Neural cell (in vitro differentiated cells): Measurements from ENCODE around the gene PITPNB. TPM values are rescaled to one million over a fixed set of nuclear protein-coding genes. Genes with fewer than 3 reads are reported as not detected.

Source experiments
- H2AFZ ChIP-seq: fragments of 200-600, 300-800 bp; sonication (generic), shearing (Covaris generic); 2 replicates; pipeline ENCODE4 v1.6.0; 2014; ENCODE audit warnings: low read depth, mild to moderate bottlenecking, antibody characterized with exemption, low read length, moderate library complexity
- H3F3A ChIP-seq: fragments of 200-600 bp; shearing (Covaris generic); 2 replicates; pipeline ENCODE4 v1.6.1; 2016; ENCODE audit warnings: mild to moderate bottlenecking, moderate library complexity, mixed read lengths, antibody characterized with exemption, low read length; ENCODE audit not compliant: insufficient read depth, poor library complexity, severe bottlenecking
- H3K27ac ChIP-seq: fragments of 200-600, 300-800 bp; sonication (generic), shearing (Covaris generic); 2 replicates; pipeline ENCODE4 v1.5.1; 2014; ENCODE audit warnings: mild to moderate bottlenecking, low read length, moderate library complexity
- H3K27me3 ChIP-seq: fragments of 300-800, 200-600 bp; sonication (generic), shearing (Covaris generic); 2 replicates; pipeline ENCODE4 v1.6.0; 2014; ENCODE audit warnings: mild to moderate bottlenecking, low read depth, low read length, moderate library complexity; ENCODE audit not compliant: insufficient read depth
- H3K36me3 ChIP-seq: fragments of 300-800, 200-600 bp; sonication (generic), shearing (Covaris generic); 2 replicates; pipeline ENCODE4 v1.5.1; 2014; ENCODE audit warnings: mild to moderate bottlenecking, antibody characterized with exemption, low read length, moderate library complexity; ENCODE audit not compliant: insufficient read depth
- H3K4me2 ChIP-seq: fragments of 300-800, 200-600 bp; sonication (generic), shearing (Covaris generic); 2 replicates; pipeline ENCODE4 v1.6.0; 2014; ENCODE audit warnings: mild to moderate bottlenecking, low read length
- H3K4me3 ChIP-seq: fragments of 300-800, 200-600 bp; sonication (generic), shearing (Covaris generic); 2 replicates; pipeline ENCODE4 v1.5.1; 2014; ENCODE audit warnings: mild to moderate bottlenecking, low read length, moderate library complexity
- H3K79me2 ChIP-seq: fragments of 200-600 bp; shearing (Covaris generic); replicated peaks from 2 replicates; pipeline ENCODE4 v1.6.0; 2014; ENCODE audit warnings: mild to moderate bottlenecking, low read length, moderate library complexity; ENCODE audit not compliant: insufficient read depth
- H3K9ac ChIP-seq: fragments of 300-800, 200-600 bp; sonication (generic), shearing (Covaris generic); 2 replicates; pipeline ENCODE4 v1.6.1; 2016; ENCODE audit warnings: mild to moderate bottlenecking, low read length, mixed read lengths
- H3K9me2 ChIP-seq: fragments of 200-600 bp; shearing (Covaris generic); 2 replicates; pipeline ENCODE4 v1.6.1; 2016; ENCODE audit warnings: mild to moderate bottlenecking, low read length, mixed read lengths; ENCODE audit not compliant: insufficient read depth
- H3K9me3 ChIP-seq: fragments of 200-600, 300-800 bp; sonication (generic), shearing (Covaris generic); 2 replicates; pipeline ENCODE4 v1.6.1; 2016; ENCODE audit warnings: mild to moderate bottlenecking, mixed run types, low read length, moderate library complexity, mixed read lengths
- H4K20me1 ChIP-seq: fragments of 200-600 bp; shearing (Covaris generic); 2 replicates; pipeline ENCODE4 v1.6.1; 2016; ENCODE audit warnings: mild to moderate bottlenecking, mixed run types; ENCODE audit not compliant: insufficient read depth
- CTCF ChIP-seq: fragments of 450-650 bp; IDR thresholded peaks from 2 replicates; pipeline ENCODE4 v1.5.1; 2014; ENCODE audit warnings: antibody characterized with exemption, mild to moderate bottlenecking, moderate library complexity; ENCODE audit not compliant: poor library complexity, severe bottlenecking
- EP300 ChIP-seq: fragments of 450-650 bp; conservative IDR thresholded peaks from 2 replicates; pipeline ENCODE4 v1.6.1; 2014; ENCODE audit warnings: antibody characterized with exemption, mild to moderate bottlenecking, moderate library complexity; ENCODE audit not compliant: poor library complexity, severe bottlenecking
- EZH2 ChIP-seq: fragments of 200-600, 300-800 bp; shearing (Covaris generic), sonication (generic); IDR thresholded peaks from 2 replicates; pipeline ENCODE4 v1.6.1; 2014; ENCODE audit warnings: antibody characterized with exemption, low read length, borderline replicate concordance, mild to moderate bottlenecking; ENCODE audit not compliant: insufficient read depth, poor library complexity, severe bottlenecking
- MXI1 ChIP-seq: fragments of 450-650 bp; conservative IDR thresholded peaks from 2 replicates; pipeline ENCODE4 v1.6.1; 2014; ENCODE audit warnings: antibody characterized with exemption, mild to moderate bottlenecking; ENCODE audit not compliant: poor library complexity, severe bottlenecking
- POLR2AphosphoS5 ChIP-seq: IDR thresholded peaks from 2 replicates; pipeline ENCODE4 v1.6.1; 2012
- RAD21 ChIP-seq: fragments of 450-650 bp; conservative IDR thresholded peaks from 2 replicates; pipeline ENCODE4 v1.6.1; 2014; ENCODE audit warnings: antibody characterized with exemption, mild to moderate bottlenecking, moderate library complexity
- REST ChIP-seq: IDR thresholded peaks from 2 replicates; pipeline ENCODE4 v1.6.1; 2012; ENCODE audit warnings: borderline replicate concordance
- SMC3 ChIP-seq: fragments of 450-650 bp; conservative IDR thresholded peaks from 2 replicates; pipeline ENCODE4 v1.6.1; 2014; ENCODE audit warnings: antibody characterized with exemption, mild to moderate bottlenecking, moderate library complexity; ENCODE audit not compliant: poor library complexity
- TAF1 ChIP-seq: IDR thresholded peaks from 2 replicates; pipeline ENCODE4 v1.6.1; 2012; ENCODE audit warnings: low read depth
- polyA plus RNA-seq: library from polyadenylated mRNA; depleted of rRNA; stranded (reverse); fragments of >200 nt; gene quantifications from 2 replicates; pipeline ENCODE4 v1.2.3, GENCODE V29; 2014

The PITPNB gene
- polyA plus RNA-seq, 1 donor from 2014 or later = 44.8 TPM

- Histone ChIP-seq H4K20me1 (no peaks in the 10 kb centered on the region), H3K4me2 (no peak overlapping the region), H3K36me3 (no peaks in the 10 kb centered on the region), H3K27ac (no peak overlapping the region), H3K4me3 (no peak overlapping the region), H3K27me3 (no peaks in the 10 kb centered on the region), H3K9me2 (no peaks in the 10 kb centered on the region), H2AFZ (no peak overlapping the region), H3K79me2 (peaks cover 6% of the 10 kb centered on the region), H3K9ac (no peak overlapping the region), H3K9me3 (no peaks in the 10 kb centered on the region), H3F3A (no peaks in the 10 kb centered on the region)
- TF ChIP-seq EZH2 (no peak), RAD21 (no peak), MXI1 (no peak), EP300 (no peak), POLR2AphosphoS5 (no peak), TAF1 (no peak), SMC3 (no peak), CTCF (no peak), REST (no peak)
Measured at GRCh38 chr22:27933186-27933983, 14.3 kb upstream of the PITPNB start.

GRCh38 chr22:27930331-27931060, 11.4 kb upstream of the PITPNB start:
- no peak overlapping the region for H3K27ac ChIP-seq
- H4K20me1 ChIP-seq = no peaks in the 10 kb centered on the region
- no peak overlapping the region for H3K4me2 ChIP-seq
- TF ChIP-seq CTCF = no peak
- no peak for TF ChIP-seq REST
- no peak for TF ChIP-seq MXI1
- TF ChIP-seq EP300 = no peak
- TF ChIP-seq SMC3 = no peak
- no peak for TF ChIP-seq POLR2AphosphoS5
- TF ChIP-seq TAF1 = no peak
- TF ChIP-seq RAD21 = no peak
- TF ChIP-seq EZH2 = no peak
- H3K27me3 ChIP-seq = no peaks in the 10 kb centered on the region
- no peak overlapping the region for H3K9ac ChIP-seq
- H3K9me3 ChIP-seq = peaks cover 2% of the 10 kb centered on the region
- H3K36me3 ChIP-seq = no peaks in the 10 kb centered on the region
- no peak overlapping the region for H2AFZ ChIP-seq
- H3K9me2 ChIP-seq = no peaks in the 10 kb centered on the region
- no peaks in the 10 kb centered on the region for H3F3A ChIP-seq
- no peak overlapping the region for H3K4me3 ChIP-seq
- peaks cover 6% of the 10 kb centered on the region for H3K79me2 ChIP-seq
